Left lung (tissue), 14 donors: ENCODE data around the gene SDSL. TPM values are rescaled to one million over a fixed set of nuclear protein-coding genes. Genes with fewer than 3 reads are reported as not detected.

Experiments
- ATAC-seq: fragments of 200-7000 bp; cut with Tn5 transposase; one replicate; pipeline ENCODE4 v1.9.1; 2020; ENCODE audit warnings: moderate library complexity
- DNase-seq, 4 donors: peaks; one replicate each; pipeline ENCODE4 v3.0.0-alpha.2; 2013 to 2020
- H3K27ac ChIP-seq, 2 donors: fragments of 200-600 bp; sonication (generic) in 1 of 2; one replicate each; pipeline versions ENCODE4 v1.5.0 to v1.8.0; 2020 to 2021
- H3K27me3 ChIP-seq, 2 donors: fragments of 200-600 bp; sonication (generic) in 1 of 2; one replicate each; pipeline versions ENCODE4 v1.5.0 to v1.8.0; 2020 to 2021
- H3K36me3 ChIP-seq, 2 donors: fragments of 200-600 bp; sonication (generic) in 1 of 2; one replicate each; pipeline versions ENCODE4 v1.5.0 to v1.8.0; 2020 to 2021
- H3K4me1 ChIP-seq, 2 donors: fragments of 200-600 bp; one replicate each; pipeline ENCODE4 v1.8.0; 2021
- H3K4me3 ChIP-seq, 2 donors: fragments of 200-600 bp; sonication (generic) in 1 of 2; one replicate each; pipeline versions ENCODE4 v1.5.0 to v1.8.0; 2020 to 2021; ENCODE audit warnings: mild to moderate bottlenecking in 1 of 2
- H3K9me3 ChIP-seq, 2 donors: fragments of 200-600 bp; sonication (generic) in 1 of 2; one replicate each; pipeline versions ENCODE4 v1.5.0 to v1.8.0; 2020 to 2021
- CTCF ChIP-seq, 2 donors: fragments of 200-600 bp; sonication (generic) in 1 of 2; IDR thresholded peaks; one replicate each; pipeline versions ENCODE4 v1.5.0 to v1.8.0; 2021; ENCODE audit warnings: antibody characterized with exemption in 2 of 2
- intact Hi-C, 2 donors: fragments of 100-400 bp; cut with DNase I; formaldehyde crosslinking; loops; one replicate each; pipeline versions ENCODE4 v1.11.2 to v1.14.2; 2022
- long read RNA-seq, 12 donors: library from polyadenylated mRNA in 2 of 12; unstranded in 2 of 12; transcript quantifications; one replicate each; pipeline ENCODE4 v2.0.0 and lab custom pipeline, GENCODE V29; 2019 to 2026
- polyA plus RNA-seq, 6 donors: library from polyadenylated mRNA; unstranded; fragments of 120-200 nt; gene quantifications; one replicate each; pipeline ENCODE4 v1.2.1, GENCODE V29; 2013; ENCODE audit not compliant: insufficient read length in 6 of 6
- total RNA-seq, 2 donors: library from RNA; stranded (reverse); fragmentation: NEBNext Ultra II Directional; extraction: Animal tissue kit (Norgen Biotek cat#: 25700); gene quantifications; one replicate each; pipeline ENCODE4 v1.2.1, GENCODE V29; 2021
- donor health status: DM: no; HTN: yes; CAD: no.
- donor health status: DM: no; HTN: no; CAD: no.

SDSL gene, protein sequence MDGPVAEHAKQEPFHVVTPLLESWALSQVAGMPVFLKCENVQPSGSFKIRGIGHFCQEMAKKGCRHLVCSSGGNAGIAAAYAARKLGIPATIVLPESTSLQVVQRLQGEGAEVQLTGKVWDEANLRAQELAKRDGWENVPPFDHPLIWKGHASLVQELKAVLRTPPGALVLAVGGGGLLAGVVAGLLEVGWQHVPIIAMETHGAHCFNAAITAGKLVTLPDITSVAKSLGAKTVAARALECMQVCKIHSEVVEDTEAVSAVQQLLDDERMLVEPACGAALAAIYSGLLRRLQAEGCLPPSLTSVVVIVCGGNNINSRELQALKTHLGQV
- total RNA-seq (10 to 100 TPM; 12.9 to 13.8 TPM), polyA plus RNA-seq (1 to 10 TPM; 4.2 to 6.0 (median 4.7) TPM)
- long read RNA-seq, donor 1, transcript SDSL-202 (8 exons, 1,449 nt): major isoform, 5 of 5 reads
- long read RNA-seq, donor 1, partial matches to known transcripts: 0 of 5 reads
- long read RNA-seq, donor 1, other reads (novel, unspliced or antisense): 0 of 5 reads
- long read RNA-seq, donor 2, partial matches to known transcripts: 0 of 3 reads
- long read RNA-seq, donor 2, other reads (novel, unspliced or antisense): 0 of 3 reads
- long read RNA-seq, donor 3, partial matches to known transcripts: 0 of 3 reads
- long read RNA-seq, donor 3, other reads (novel, unspliced or antisense): 0 of 3 reads
- long read RNA-seq, donor 4, transcript SDSL-202 (8 exons, 1,449 nt): major isoform, 34 of 38 reads
- long read RNA-seq, donor 4, partial matches to known transcripts: 2 of 38 reads
- long read RNA-seq, donor 4, other reads (novel, unspliced or antisense): 2 of 38 reads
- long read RNA-seq, donor 5, partial matches to known transcripts: 0 of 1 reads
- long read RNA-seq, donor 5, other reads (novel, unspliced or antisense): 0 of 1 reads
- long read RNA-seq, donor 6, partial matches to known transcripts: 0 of 3 reads
- long read RNA-seq, donor 6, other reads (novel, unspliced or antisense): 0 of 3 reads
- long read RNA-seq, donor 7, partial matches to known transcripts: 0 of 2 reads
- long read RNA-seq, donor 7, other reads (novel, unspliced or antisense): 0 of 2 reads
- long read RNA-seq, donor 8, partial matches to known transcripts: 0 of 4 reads
- long read RNA-seq, donor 8, other reads (novel, unspliced or antisense): 0 of 4 reads
- long read RNA-seq, donor 9: 0 reads
- long read RNA-seq, donor 10, transcript SDSL-202 (8 exons, 1,449 nt): major isoform, 27 of 30 reads
- long read RNA-seq, donor 10, partial matches to known transcripts: 1 of 30 reads
- long read RNA-seq, donor 10, other reads (novel, unspliced or antisense): 2 of 30 reads
- long read RNA-seq, donor 11, transcript SDSL-202 (8 exons, 1,449 nt): major isoform, 7 of 7 reads
- long read RNA-seq, donor 11, partial matches to known transcripts: 0 of 7 reads
- long read RNA-seq, donor 11, other reads (novel, unspliced or antisense): 0 of 7 reads
- long read RNA-seq, donor 12, partial matches to known transcripts: 0 of 1 reads
- long read RNA-seq, donor 12, other reads (novel, unspliced or antisense): 0 of 1 reads

DNA sequence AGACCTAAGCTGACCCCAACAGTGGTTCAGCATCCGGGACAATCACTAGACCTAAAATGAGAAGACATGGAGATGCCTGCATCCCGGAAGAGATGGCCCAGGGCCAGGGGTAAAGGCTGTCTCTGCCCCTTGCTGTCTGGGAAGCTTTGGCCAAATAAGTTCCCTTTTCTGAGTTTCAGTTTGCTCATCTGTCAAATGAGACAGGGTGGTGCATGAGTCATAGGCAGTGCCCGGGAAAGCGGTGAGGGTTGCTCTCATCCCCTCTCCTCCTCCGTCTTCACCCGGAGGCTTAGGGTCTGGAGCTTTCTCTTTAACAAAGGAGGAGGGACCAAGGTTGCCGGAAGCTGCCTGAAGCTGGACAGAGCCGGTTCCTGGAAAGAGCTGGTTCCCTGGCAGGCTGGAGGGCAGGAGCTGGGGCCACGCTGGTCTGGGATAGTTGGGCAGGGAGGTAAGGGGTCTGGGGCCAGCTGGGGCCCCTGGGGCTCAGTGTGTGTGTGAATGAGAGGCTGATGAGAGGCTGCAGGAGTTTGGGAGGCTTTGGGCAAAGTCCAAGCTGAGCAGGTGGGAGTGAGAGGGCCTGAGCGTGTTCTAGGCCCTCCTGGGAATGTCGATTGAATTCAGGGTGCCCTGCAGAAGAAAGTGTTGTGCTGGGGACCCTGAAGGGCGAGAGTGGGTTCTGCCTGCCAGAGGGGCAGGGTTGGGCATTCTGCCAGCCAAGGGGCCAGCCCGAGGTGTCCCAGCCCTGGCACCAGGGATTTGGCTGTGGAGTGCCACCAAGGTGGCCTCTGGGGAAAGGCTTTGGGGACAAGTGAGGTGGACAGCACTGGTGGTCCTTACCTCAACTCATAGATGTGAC, at the start of gene SDSL:
SDSL (plus strand) TSS at position 351 of the 856 bp plus-strand sequence. CDS start 5,603 bp downstream, outside the sequence.
- DNase-seq (peak; percentile 32 to 89 (median 70)), ATAC-seq (peak; percentile 95)
- H3K4me3 ChIP-seq: peak within 1 kb of the TSS; percentile 41 to 59
- H3K27me3 ChIP-seq: peaks cover 0 to 3% of the 10 kb centered on the region in 2 donors
- H3K4me1 ChIP-seq: peaks cover 8 to 44% of the 10 kb centered on the region in 2 donors
- TF ChIP-seq CTCF (IDR thresholded peaks at IDR 0.05): no peak
- intact Hi-C loops: loop anchor here in 1 of 2 donors (10.0 kb wide), 2 partner anchors 107 to 227 kb away; no protein-coding TSS in a partner anchor
- peak within 1 kb of the TSS; percentile 71 to 78 for H3K27ac ChIP-seq
- H3K9me3 ChIP-seq: no peaks in the 10 kb centered on the region
- H3K36me3 ChIP-seq: no peaks in the 10 kb centered on the region

DNA sequence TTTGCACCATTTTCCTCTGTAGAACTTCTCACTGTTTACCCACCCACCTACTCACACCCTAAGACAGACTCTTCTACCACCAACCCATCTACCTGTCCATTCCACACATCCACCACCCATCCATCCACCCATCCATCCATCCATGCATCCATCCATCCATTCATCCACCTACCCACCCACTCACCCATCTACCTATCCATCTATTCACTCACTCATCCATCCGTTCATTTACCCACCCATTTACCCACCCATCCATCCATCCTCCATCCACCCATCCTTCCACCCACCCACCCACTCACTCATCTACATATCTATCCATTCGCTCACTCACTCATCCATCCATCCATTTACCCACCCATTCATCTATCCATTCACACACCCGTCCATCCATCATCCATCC, 48.7 kb upstream of the SDSL start:
- Histone ChIP-seq H3K27ac (no peak overlapping the region), H3K9me3 (no peaks in the 10 kb centered on the region), H3K36me3 (peaks cover 0 to 71% of the 10 kb centered on the region in 2 donors), H3K4me1 (no peaks in the 10 kb centered on the region), H3K27me3 (no peaks in the 10 kb centered on the region), H3K4me3 (no peak overlapping the region)
- no peak for ATAC-seq
- no peak for DNase-seq
- intact Hi-C loops: no loop called here
- no peak for TF ChIP-seq CTCF (IDR thresholded peaks at IDR 0.05)

DNA sequence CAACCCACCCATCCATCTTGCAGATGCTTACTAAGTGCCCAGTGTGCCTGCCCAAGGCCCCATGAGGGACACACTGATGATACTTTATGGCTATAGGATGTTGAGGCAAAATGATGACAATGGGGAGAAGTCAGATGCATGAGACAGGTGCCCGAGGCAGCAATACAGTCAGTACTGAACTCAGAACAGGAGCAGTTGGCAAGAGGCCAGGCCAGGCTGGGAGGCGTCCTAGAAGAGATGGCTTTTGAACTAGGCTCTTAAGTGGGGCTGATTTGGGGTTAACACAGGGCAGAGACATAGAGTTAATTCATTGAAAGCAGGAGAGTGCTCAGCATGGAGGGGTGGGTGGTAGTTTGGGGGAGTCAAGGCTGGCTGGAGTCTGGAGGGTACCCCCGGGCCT, 48.2 kb upstream of the SDSL start:
- Histone ChIP-seq H3K4me1 (no peaks in the 10 kb centered on the region), H3K27ac (no peak overlapping the region), H3K27me3 (no peaks in the 10 kb centered on the region), H3K36me3 (peaks cover 0 to 75% of the 10 kb centered on the region in 2 donors), H3K9me3 (no peaks in the 10 kb centered on the region), H3K4me3 (no peak overlapping the region)
- ATAC-seq: no peak
- no peak for TF ChIP-seq CTCF (IDR thresholded peaks at IDR 0.05)
- intact Hi-C loops: no loop called here
- DNase-seq: no peak

DNA sequence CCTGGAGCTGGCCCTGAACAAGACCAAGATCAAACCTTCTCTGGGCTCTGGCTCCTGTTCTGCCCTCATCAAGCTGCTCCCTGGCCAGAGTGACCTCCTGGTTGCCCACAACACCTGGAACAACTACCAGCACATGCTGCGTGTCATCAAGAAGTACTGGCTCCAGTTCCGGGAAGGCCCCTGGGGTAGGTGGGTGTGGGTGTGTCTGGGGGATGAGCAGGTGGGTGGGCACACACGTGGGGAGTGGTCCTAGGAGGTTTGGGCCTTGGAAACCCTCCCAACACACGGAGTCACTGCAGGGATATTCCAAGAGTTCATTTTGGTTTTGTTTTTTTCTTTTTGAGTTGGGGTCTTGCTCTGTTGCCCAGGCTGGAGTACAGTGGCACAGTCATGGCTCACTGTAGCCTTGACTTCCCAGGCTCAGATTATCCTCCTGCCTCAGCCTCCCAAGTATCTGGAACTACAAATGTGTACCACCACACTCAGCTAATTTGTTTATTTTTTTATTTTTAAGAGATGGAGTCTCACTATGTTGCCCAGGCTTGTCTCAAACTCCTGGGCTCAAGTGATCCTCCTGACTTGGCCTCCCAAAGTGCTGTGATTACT, 47.3 kb upstream of the SDSL start:
- intact Hi-C loops: no loop called here
- ATAC-seq: no peak
- Histone ChIP-seq H3K9me3 (no peaks in the 10 kb centered on the region), H3K27me3 (no peaks in the 10 kb centered on the region), H3K36me3 (peaks cover 0 to 83% of the 10 kb centered on the region in 2 donors), H3K4me1 (no peaks in the 10 kb centered on the region), H3K27ac (no peak overlapping the region), H3K4me3 (no peak overlapping the region)
- DNase-seq: no peak
- TF ChIP-seq CTCF (IDR thresholded peaks at IDR 0.05): no peak
